Astrocyte of the hippocampus (primary cell): ENCODE measurements around the gene EML6.
"Not testable (repeated sequence)": the region's sequence is repeated elsewhere in the genome, so short reads cannot be mapped to it uniquely, and the experiment has no call there.

ENCODE experiments used
- DNase-seq: peaks from one replicate; pipeline ENCODE4 v3.0.0; 2011; ENCODE audit warnings: low read depth, low spot score

EML6 gene

DNA sequence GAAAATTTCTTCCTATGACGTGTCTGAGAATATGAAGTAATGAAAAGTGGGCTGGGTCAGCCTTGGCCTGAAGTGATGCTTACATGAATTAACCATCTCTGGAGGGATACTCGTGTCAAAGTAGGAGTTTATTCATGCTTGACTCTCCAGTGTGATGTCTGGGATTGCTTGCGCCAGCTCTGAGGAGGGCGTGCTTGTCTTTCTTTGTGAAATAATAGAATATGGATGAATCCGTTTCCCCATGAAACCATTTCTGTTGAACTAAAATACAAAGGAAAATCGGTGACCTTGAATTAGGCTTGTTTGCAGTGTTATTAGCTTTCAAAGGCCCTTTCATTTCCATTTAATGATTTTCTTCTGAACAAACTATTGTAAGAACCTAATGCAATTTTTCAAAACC is 77.9 kb downstream of the EML6 start:
- no peak for DNase-seq

DNA sequence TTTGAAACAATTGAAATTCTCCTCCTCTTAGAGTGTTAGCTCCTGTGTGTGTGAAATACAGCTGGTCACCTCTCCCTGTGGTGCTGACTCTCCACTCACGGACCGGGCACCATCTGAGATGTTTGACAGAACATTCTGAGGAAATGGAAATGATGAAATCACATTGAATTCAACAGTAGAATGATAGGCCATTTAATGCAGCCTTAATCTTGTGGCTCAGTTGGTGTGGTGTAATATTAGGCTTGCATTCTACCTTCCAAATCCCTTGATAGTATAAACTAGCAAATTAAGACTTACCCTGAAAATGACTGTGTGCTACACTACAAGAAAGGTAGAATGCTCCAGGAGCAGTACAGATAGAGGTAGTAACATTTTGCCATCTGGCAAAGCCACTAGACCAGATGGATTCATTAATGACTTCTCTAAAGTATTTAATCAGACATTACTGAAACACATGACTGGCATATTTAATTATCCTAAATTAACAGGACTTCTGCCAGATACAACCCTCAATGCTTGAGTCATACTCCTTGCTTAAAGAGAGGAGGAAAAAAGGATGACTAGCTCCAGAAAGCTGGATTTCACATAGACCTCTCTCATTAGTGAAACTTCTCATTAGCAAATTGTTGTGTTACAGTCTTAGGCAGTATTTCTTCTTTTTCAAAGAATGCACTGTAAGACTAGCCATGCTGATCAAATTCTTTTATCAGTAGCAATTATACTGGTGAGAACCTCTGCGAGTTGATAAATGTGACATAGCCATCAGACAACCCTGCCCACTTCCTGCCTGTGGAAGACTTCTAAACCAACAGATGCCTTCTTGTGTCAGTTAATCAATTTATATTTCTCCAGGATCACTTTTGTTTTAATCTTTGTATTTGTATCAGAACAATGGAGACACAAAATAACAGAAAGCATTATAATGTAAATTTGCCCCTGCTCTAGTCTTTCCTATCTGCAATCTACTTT is 80.6 kb downstream of the EML6 start:
- peak; percentile 29 for DNase-seq

DNA sequence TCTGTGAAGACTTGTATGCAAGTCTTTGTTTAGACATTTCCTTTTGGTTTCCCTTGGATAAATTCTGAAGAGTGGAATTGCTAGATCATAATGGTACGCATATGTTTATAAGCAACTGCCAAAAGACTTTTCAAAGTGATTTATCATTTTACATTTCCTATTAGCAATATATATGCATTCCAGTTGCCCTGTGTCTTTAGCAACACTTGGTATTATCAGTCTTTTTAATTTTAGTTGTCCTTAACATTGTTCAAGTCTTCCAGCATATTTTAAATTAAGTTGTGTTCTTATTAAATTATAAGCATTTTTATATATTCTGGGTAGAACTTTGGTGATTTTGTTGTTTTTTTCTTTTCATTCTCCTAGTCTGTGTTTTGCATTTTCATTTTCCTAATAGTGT is 81.8 kb downstream of the EML6 start:
- no peak for DNase-seq

DNA sequence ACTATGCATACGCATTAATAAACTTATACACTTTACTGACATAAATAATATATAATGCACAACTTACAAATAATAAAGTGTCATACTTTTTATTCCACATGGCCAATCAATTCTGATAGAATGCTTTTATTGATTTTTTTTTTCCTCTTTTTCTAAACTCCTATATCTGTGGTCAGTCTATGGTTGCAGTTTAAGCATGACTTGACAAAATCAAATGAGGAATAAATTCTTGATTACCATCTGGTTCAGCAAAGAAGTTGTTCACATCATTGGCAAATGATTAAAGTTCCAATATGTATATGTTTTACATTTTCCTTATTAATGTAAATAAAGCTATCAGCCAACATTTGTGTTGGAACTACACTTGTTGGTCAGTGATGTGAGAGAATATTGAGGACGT is 83.5 kb downstream of the EML6 start:
- DNase-seq: no peak

DNA sequence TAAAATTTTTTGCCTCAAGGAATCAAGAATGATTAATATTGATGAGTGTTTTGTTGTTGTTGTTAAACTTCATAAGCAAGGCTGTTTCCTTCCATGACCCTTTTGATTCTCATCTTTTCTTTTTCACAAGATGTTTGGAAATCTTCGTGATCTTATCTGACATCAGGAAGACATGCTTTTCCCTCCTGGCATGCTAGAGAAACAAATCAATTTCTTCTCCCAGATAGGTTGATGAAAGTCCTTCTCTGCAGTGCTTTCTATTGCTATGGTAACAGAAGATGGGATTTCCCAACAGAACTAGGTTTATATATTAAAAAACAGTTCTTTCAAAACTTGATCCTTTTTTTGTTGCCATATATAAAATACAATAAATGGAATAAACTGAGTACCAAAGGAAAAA is 85.2 kb downstream of the EML6 start:
- DNase-seq: no peak

DNA sequence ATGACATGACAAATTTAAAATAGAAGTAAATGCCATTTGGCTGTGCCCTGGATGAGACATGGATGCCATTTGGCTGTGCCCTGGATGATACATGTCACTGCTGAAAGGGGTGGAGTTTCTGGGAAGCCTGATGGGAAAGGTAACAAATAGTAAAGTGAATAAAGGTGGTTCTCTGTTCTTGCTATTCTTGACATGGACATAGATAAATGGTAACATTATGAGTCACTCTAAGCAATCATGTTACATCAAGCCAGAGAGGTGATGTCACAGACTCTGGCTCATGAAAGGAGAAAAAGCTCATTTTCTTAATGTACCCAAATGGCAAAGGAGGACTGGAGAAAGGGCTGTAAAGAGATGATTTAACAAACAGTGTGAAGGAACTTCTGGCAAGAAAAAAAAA is 86.4 kb downstream of the EML6 start:
- DNase-seq: peak; percentile 48

DNA sequence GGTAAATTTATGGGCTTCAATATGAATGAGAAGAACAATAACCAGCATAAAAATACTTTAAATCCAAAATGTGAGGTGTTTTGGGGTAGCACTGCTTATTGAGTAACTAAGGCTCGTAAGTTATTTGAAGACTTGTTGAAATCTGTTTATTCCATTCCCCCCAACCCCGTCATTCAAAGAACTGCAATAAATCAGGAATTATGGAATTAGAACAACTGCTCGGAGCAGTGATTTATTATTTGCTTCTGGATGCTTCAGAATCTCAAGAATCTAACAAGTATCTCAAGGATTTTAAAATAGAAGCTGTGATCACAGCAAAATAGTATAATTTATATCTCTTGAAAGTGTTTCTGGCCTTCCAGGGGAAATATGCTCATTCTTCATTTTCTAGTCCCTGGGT is 86.8 kb downstream of the EML6 start:
- DNase-seq: no peak

DNA sequence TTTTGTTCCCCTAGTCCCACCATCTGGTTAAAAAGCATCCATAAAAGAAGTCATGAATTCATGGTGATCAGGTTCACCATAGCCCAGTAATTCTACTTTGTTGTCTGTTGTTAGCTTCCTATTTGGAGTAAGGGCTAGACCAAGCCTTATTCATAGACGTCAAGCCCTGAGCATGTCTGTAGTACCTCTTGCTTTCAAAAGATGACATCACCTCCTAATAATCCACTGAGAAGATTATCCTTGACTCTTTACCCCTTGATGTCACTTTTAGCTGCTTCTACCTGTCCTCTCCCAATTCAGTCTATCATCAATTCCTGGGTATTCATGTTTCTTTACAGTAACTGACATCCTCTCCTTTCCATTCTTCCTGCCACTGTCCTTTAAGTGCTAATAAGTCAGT is 90.1 kb downstream of the EML6 start:
- no peak for DNase-seq

DNA sequence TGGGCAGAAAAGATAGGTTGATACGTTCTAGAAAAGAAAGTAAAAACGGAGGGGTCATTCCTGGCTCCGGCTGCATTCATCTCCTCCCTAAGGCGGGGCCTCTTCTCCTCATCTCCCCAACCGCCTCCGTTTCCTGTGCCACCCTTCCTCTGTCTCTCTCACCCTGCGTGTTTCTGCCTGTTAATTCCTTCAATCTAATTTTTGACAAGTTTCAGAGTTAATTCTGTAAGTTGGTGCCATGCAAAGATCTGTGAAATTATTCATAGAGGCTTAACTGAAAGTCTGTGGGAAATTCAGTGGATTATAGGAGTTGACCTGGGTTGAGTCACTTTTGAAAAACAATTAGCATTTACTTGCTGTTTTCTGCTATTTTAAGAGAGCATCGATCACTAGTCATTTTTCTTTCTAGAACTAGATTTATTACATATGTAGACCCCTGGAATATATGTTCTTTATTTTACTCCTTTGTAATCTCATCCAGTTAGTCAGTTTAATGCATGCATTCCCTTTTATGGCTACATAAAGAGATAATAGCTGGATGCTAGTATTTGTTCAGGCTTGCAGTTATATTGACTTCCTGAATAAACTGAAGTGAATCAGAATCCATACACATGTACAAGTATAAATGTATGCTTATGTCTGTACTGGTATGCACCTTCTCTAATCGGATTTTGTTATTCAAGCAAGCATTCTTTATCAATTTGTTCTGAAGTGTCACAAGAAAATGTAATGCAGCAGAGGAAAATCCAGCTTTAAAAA is 91.1 kb downstream of the EML6 start:
- no peak for DNase-seq

DNA sequence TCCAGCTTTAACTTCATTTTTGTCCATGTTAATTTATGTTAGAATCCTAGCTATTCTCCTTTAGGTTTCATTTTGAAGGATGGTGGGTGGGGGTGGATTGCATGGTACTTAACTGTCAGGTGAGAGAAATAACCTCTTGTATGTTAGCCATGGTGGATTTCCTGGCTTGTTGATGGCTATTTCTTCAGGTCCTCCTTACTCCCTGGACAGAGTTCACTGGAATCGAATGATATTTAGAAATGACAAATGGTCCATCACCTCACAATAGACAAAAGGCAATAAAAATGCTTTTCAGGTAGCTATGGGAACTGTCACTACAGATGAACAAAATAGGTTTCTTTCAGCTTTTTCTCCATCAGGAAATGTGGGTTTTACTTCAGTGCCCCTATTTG is 91.7 kb downstream of the EML6 start:
- no peak for DNase-seq

DNA sequence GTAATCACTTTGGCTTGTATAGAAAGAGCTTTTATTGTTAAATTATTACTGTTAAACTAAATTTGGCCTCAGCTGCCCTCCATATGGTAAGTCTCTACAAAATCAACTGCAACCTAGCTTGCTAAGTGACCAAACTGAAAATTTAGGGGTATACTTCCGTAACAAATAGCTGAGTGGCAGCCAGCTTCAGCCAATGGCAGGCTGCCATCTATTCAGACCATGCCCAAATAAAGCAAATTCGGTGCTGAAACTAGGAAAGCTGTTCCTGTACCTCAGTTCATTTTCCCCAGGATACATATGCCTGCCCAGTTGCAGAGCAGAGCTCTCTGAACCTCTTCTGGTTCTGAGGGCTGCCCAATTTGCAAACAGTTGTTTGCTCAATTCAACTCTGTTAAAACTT is 94.8 kb downstream of the EML6 start:
- DNase-seq: peak; percentile 21

DNA sequence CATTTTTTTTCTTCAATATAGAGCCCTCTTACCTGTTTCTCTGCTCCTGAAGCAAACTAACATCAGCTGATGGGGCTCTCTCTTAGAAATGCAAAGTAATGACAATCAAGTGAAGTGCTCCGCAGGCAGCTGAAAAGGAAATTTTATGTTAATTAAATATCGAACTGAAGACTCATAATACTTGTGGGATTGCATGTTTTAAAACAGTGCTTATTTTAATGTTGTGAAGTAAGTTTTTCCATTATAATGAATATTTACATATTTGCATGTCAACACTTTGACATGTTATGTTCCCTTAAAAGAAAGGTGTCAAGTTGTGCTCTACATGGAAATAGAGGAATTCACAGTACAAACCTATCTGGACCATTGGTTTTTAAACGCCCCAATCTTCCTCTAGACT is 97.1 kb downstream of the EML6 start:
- no peak for DNase-seq

DNA sequence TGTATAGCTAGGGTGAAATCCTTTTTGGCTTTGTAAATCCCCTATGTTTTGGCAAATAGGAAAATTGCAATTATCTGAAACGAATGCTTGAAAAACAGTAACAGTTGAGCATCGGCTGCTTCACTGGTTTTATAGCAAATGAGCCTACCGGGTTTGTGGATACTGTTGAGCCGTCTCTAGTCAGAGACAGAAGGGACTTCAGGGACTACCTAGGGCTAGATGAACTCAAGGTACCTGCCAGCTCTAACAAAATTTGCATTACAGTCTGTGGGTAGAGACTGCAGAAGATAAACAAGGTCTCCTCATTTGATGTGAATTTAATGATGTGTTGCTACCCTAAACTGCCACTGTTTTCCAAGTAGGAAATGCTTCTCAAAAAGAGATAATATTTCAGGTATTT is 101.1 kb downstream of the EML6 start:
- DNase-seq: no peak

DNA sequence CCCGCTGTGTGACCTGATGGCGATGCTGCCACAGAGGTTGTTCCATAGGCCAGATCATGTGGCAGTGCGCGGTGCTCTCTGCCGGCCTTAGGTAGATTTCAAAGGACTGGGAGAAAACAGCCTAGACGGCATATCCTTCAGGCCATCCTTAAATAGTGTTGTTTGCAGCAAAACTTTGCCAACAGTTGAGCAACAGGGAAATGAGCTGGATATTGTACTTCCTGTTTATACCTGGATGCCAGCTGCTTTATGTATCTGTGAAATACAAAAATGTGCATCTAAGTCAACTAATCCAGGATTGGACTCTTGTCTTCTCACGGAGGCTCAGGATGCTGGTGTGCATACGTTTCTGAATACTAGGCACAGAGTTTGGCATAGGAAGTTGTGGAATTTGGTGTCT is 107.1 kb downstream of the EML6 start:
- no peak for DNase-seq

DNA sequence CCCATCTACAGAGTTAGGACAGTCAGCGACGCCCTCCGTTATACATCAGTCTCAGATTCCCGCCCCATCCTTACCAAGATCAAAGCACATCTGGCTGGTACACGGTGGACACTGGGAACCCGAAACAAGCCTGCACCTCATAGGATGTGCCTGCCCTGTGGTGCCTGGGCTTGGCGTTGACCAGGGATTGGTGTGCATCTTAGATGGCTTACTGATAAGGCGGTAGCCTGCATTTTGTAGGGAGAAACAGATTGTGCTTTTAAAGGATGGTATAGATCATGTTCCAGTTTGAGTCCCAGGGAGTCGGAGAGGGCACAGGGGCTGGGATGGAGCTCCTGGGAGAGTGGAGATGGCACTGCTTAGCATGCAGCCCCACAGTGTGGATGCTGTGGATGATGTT is 108.0 kb downstream of the EML6 start:
- no peak for DNase-seq

DNA sequence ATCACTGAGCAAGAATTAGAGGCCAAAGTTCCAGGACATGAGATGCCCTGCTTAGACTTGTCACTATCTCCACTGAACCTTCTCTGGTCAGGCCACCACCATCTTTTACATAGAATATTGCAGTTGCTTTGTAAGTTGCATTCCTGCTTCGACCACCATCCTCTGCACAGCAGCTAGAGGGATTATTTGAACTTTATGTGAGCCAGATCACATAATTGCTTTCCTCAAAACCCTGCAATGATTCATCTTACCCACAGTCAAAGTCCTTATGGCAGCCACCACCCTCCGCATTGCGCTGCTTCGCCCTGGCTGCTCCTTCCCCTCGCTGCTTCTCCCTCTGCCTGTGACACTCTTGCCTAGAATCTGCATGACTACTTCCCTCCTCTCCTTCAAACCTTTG is 111.3 kb downstream of the EML6 start:
- DNase-seq: peak; percentile 26

DNA sequence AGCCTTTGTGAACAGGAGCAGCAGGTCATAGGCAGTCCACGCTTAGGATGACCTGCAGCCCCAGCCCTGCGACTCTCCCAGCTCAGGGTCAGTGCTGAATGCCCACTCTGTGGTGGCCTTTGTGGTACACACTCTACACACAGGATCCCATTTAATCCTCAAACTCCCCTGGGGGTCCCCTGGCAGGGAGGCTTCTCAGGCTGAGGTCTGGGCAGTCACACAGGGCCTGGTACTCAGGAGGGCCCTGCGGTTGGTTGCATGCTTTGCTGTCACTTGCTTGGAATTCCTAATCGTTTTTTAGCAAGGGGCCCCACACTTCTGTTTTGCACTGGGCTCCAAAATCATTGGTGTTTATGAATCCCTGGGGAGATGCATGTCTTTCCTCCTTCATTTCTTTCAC is 113.0 kb downstream of the EML6 start:
- DNase-seq: peak; percentile 36

DNA sequence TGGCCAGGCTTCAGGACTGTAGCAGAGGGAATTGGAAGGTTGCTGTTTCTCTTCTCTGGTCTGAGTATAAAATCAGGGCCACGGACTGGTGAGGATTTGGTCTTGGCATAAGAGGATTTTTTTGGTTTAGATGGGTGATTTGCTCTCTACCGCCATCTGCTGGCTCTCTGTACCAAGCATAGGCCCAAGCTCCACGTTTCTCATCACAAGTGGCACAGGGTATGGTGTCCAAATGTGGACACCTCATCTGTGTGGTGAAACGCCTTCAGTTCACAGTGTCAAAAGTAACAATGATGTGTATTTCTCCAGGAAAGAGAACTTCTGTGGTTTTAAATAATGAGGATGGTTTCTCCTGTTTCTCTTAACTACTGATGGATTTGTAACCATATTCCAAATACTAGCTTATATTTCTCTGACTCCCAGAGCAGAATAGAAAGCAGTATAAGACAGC is 115.1 kb downstream of the EML6 start:
- peak; percentile 84 for DNase-seq

DNA sequence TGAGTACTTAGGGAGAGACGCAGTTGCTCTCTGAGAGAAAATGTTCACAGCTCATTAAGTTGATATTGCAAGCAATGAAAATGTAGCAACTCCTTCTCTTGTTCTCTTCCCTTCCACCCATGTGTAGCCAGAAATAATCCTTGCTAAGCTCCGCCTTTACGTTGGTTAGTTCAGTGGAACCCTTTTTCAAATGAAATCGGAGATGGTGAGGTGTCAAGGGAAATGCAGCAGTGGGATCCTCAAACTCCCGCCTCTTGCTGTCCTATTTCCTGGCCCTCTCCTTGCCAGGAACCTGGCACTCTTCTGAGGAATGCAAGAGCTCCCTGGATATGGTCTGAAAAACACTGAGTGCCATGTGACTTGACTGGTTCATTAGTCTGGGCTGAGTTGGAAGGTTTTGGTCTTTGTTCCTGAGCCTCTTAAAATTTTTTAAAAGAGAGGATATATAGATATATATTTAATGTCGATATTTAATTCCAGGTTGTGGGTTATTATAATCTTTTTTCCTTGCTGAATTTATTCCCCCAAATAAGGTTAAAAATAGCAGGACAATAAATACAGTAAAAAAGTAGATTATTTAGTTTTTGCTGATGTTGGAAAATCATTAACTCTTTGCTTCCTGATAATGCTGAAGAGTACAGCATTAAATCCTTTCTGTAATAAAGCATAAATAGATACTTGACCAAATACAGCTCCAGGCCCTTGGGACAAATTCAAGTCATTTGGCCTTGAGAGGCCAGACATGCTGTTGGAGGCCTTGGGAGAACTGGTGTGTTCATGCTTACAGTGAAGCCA is 116.2 kb downstream of the EML6 start:
- DNase-seq: peak; percentile 28

DNA sequence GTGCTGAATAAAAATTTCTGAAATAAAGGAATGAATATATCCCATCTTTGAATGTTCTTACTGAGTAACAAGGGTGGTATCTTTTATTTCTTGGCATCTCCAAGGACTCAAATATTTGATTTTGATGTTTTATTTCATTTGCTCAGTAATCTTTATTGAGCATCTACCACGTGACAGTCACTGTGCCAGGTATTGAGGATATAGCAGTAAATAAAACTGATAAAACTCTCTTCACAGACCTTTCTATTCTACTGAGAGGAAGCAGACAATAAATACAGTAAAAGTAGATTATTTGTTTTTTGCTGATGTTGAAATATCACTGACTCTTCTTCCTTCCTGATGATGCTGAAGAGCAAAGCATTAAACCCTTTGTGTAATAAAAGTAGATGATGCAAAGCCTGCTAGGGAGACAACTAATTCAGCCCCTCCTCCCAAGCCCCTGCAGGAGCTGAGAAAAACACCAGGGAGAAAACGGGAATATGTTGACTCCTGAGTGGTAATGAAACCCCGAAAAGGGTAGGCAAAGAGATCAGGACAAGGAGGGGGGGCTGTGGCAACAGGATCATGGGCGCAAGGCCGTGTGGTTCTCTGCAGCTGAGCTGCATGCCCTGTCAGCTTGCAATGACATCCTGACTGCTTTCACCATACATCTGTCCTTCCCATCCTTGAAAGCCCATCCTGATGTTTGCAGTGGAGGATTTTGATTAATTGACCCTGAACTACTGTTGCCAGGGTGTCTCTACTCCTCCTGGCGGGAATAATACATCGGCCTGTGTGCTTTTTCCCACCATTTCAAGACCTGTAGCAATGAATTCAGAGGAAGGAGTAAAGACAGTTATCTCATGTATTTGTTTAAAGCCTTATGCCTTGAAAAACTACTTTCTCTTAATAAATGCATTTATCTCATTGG is 117.4 kb downstream of the EML6 start:
- DNase-seq: no peak

DNA sequence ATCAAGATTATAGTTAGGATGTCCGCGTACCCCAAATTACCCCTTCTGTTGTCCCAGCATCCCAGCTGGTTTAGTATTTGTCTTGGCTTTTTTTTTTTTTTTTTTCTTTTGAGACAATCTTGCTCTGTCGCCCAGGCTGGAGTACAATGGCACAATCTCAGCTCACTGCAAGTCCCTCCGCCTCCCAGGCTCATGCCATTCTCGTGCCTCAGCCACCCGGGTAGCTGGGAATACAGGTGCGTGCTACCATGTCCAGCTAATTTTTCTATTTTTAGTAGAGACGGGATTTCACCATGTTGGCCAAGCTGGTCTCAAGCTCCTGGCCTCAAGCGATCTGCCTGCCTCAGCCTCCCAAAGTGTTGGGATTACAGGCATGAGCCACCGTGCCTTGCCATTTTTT is 118.0 kb downstream of the EML6 start:
- not testable (repeated sequence) for DNase-seq
